Progenitor cell of endocrine pancreas (in vitro differentiated cells): ENCODE results near the gene CPNE7. TPM values are rescaled to one million over a fixed set of nuclear protein-coding genes. Genes with fewer than 3 reads are reported as not detected.
A peak's percentile ranks its signal among the peaks of the same experiment; 100 is the strongest.

ENCODE experiments used
- DNase-seq: peaks from one replicate; pipeline ENCODE4 v3.0.0; 2021; ENCODE audit warnings: low spot score; ENCODE audit not compliant: unreplicated experiment
- H3K27ac Mint-ChIP-seq: 2 replicates; pipeline ENCODE4 v1.8.0; 2021; ENCODE audit warnings: mild to moderate bottlenecking, moderate library complexity, mixed read lengths
- H3K27me3 Mint-ChIP-seq: 2 replicates; pipeline ENCODE4 v1.8.0; 2021; ENCODE audit warnings: mixed read lengths
- H3K36me3 Mint-ChIP-seq: 2 replicates; pipeline ENCODE4 v1.8.0; 2022; ENCODE audit warnings: mixed read lengths; ENCODE audit not compliant: insufficient read depth
- H3K4me1 Mint-ChIP-seq: 2 replicates; pipeline ENCODE4 v1.8.0; 2021; ENCODE audit warnings: low read depth, mixed read lengths
- H3K4me3 Mint-ChIP-seq: 2 replicates; pipeline ENCODE4 v1.8.0; 2021; ENCODE audit warnings: low read depth, mild to moderate bottlenecking, moderate library complexity, mixed read lengths
- H3K9me3 Mint-ChIP-seq: 2 replicates; pipeline ENCODE4 v1.8.0; 2021; ENCODE audit warnings: low read depth, mixed read lengths
- total RNA-seq: library from RNA; stranded (reverse); gene quantifications from 2 replicates; pipeline ENCODE4 v1.2.1, GENCODE V29; 2021
- TF ChIP-seq, protein P1 (sequence below): fragments of 200-600 bp; sonication (generic); IDR thresholded peaks from one replicate; pipeline ENCODE4 v1.5.0; 2021; ENCODE audit warnings: antibody characterized with exemption, mild to moderate bottlenecking; ENCODE audit not compliant: unreplicated experiment

CPNE7 gene
- total RNA-seq, 1 donor from 2014 or later = 0.41 TPM

GRCh38 chr16:89540557-89540956 lies 35.0 kb upstream of the CPNE7 start:
- DNase-seq = no peak
- Mint-ChIP-seq H3K4me1 (peaks cover 10% of the 10 kb centered on the region), H3K9me3 (no peaks in the 10 kb centered on the region), H3K27me3 (no peaks in the 10 kb centered on the region), H3K27ac (no peak overlapping the region), H3K4me3 (no peak overlapping the region), H3K36me3 (peaks cover 8% of the 10 kb centered on the region)
- TF ChIP-seq, protein P1, sequence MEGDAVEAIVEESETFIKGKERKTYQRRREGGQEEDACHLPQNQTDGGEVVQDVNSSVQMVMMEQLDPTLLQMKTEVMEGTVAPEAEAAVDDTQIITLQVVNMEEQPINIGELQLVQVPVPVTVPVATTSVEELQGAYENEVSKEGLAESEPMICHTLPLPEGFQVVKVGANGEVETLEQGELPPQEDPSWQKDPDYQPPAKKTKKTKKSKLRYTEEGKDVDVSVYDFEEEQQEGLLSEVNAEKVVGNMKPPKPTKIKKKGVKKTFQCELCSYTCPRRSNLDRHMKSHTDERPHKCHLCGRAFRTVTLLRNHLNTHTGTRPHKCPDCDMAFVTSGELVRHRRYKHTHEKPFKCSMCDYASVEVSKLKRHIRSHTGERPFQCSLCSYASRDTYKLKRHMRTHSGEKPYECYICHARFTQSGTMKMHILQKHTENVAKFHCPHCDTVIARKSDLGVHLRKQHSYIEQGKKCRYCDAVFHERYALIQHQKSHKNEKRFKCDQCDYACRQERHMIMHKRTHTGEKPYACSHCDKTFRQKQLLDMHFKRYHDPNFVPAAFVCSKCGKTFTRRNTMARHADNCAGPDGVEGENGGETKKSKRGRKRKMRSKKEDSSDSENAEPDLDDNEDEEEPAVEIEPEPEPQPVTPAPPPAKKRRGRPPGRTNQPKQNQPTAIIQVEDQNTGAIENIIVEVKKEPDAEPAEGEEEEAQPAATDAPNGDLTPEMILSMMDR = no peak

DNA sequence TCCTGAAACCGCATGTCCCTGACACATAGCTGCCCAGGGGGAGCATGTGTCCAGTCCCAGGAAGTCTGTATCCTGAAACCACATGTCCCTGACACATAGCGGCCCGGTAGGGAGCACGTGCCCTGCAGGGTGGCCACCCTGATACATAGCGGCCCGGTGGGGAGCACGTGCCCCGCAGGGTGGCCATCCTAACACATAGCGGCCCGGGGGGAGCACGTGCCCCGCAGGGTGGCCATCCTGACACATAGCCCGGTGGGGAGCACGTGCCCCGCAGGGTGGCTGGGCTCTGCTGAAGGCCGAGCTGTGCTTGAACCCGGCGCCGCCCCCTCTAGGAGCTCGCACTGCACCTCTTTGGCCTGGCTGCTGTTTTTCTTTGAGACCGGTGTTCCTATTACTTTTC lies 33.8 kb upstream of the CPNE7 start:
- Mint-ChIP-seq H3K27me3 (no peaks in the 10 kb centered on the region), H3K4me1 (peaks cover 13% of the 10 kb centered on the region), H3K9me3 (no peaks in the 10 kb centered on the region), H3K36me3 (peaks cover 8% of the 10 kb centered on the region), H3K4me3 (no peak overlapping the region), H3K27ac (no peak overlapping the region)
- DNase-seq = no peak
- TF ChIP-seq, protein P1 = no peak

DNA sequence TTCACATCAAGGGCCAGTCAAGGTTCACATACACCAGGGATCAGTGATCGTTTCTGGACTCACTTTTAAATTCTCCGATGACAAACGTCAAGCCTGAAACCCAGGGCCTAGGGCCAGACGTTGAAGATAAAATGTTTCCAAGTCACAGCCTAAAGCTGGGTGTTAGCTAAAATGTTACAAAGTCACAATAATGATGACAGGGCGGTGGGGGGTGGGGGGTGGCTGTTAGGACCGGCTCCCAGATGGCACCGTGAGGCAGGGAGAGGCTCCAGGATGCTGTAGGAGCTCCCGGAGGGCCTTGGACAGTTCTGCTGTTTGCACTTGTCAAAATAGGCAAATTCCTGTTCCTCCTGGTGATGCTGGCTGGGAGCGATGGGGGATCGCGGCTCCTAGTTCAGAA lies 31.4 kb upstream of the CPNE7 start:
- Mint-ChIP-seq H3K36me3 (peaks cover 8% of the 10 kb centered on the region), H3K4me3 (no peak overlapping the region), H3K9me3 (no peaks in the 10 kb centered on the region), H3K27ac (no peak overlapping the region), H3K4me1 (peaks cover 13% of the 10 kb centered on the region), H3K27me3 (no peaks in the 10 kb centered on the region)
- DNase-seq = no peak
- TF ChIP-seq, protein P1 = no peak

GRCh38 chr16:89544713-89545043 lies 30.9 kb upstream of the CPNE7 start:
- no peak for DNase-seq
- TF ChIP-seq, protein P1 = no peak
- peaks cover 10% of the 10 kb centered on the region for H3K36me3 Mint-ChIP-seq
- no peaks in the 10 kb centered on the region for H3K27me3 Mint-ChIP-seq
- H3K4me1 Mint-ChIP-seq = peaks cover 13% of the 10 kb centered on the region
- no peak overlapping the region for H3K4me3 Mint-ChIP-seq
- no peak overlapping the region for H3K27ac Mint-ChIP-seq
- no peaks in the 10 kb centered on the region for H3K9me3 Mint-ChIP-seq

DNA sequence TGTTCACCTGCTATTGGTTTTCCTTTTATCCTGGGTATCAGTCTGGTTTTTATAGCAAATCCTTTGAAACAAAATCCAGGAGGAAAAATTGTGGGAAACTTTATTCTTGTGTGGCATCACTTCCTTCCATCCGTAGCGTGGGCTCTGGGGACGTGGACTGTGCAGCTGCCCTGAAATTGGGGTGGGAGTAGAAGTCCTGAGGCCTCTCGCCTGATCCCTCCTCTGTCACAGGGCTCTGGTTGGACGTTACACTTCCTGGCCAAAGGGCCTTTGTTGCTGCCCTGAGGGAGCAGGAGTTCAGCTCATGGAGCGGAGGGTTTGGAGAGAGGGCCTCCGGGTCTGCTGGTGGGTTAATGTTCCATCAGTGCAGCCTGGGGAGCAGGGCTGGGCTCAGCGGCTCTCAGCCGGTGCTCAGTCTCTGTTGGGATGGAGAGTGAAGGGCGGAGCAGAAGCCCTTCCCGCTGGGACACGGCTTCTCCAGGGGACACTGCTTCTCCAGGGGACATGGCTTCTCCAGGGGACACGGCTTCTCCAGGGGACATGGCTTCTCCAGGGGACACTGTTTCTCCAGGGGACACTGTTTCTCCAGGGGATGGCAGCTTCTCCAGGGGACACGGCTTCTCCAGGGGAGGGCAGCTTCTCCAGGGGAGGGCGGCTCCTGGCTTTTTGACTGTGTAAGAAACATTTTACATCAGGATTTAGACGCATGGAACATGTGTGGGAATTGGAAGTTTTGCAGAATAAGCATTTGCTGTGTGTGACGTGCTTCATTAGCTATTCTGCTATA lies 30.3 kb upstream of the CPNE7 start:
- peaks cover 11% of the 10 kb centered on the region for H3K36me3 Mint-ChIP-seq
- no peak for DNase-seq
- H3K4me3 Mint-ChIP-seq = no peak overlapping the region
- TF ChIP-seq, protein P1 = no peak
- peak overlapping the region; percentile 74 for H3K27ac Mint-ChIP-seq
- no peaks in the 10 kb centered on the region for H3K27me3 Mint-ChIP-seq
- H3K4me1 Mint-ChIP-seq = peaks cover 13% of the 10 kb centered on the region
- no peaks in the 10 kb centered on the region for H3K9me3 Mint-ChIP-seq
